ENCODE measurements around the gene HOXC13.

HOXC13 gene

DNA sequence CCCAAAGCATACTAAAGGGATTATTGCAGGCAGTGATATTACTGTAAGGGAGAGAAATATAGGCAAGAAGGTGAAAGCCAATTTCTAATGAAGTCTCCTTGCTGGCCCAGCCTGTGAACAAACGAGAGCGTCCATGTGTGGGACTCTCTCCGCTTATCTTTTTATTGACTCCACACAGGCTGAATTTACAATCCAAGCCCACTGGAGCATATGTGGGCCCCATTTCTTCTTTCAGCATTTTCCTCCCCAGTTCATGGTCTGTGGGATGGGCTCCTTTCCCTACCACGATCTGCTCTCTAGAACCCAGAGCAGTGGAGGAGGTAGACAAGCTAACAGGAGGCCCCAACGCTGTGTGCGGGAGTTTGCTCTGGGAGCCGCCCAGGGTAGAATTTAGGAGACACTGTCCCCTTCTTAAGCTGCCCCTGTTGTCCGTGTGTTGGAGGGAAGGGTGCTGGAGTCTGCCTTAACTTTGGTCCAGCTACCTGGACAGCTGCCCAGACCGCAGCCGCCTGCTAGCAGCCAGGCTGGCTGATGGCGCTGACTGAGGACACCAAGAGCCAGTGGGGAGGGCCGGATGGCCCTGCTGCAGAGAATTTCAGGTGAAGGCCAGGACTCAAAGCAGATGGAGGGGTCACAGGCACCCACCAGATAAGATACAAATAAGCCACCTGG lies 31.1 kb downstream of the HOXC13 start:
- H3K27me3 Mint-ChIP-seq, result peaks cover 90% of the 10 kb centered on the region
- peaks cover 8% of the 10 kb centered on the region for H3K9me3 Mint-ChIP-seq
- H3K36me3 Mint-ChIP-seq, result peaks cover 5% of the 10 kb centered on the region
- H3K4me3 Mint-ChIP-seq, result no peak overlapping the region
- no peak for ATAC-seq
- H3K4me1 Mint-ChIP-seq, result peaks cover 21% of the 10 kb centered on the region
- H3K27ac Mint-ChIP-seq, result no peak overlapping the region

DNA sequence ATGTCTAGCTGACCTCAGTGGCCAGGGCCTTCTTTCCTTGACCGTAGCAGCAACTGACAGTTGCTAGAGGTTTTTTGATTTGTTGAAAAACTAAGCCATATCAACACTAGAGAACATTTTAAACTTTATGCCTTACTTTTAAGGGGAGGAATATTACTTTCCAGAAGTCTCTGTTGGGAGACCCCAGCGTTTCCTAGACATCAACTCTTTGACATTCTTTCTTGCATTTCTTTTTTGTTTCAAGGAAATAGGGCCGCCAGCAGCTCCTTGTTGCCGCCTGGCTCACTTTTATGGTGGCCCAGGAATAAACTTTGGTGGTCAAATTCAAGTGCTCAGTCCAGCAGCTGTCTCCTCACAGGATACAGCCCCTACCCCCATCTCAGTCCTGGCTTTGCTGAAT lies 31.8 kb downstream of the HOXC13 start:
- ATAC-seq, result no peak
- Mint-ChIP-seq H3K36me3 (peaks cover 3% of the 10 kb centered on the region), H3K4me3 (no peak overlapping the region)

DNA sequence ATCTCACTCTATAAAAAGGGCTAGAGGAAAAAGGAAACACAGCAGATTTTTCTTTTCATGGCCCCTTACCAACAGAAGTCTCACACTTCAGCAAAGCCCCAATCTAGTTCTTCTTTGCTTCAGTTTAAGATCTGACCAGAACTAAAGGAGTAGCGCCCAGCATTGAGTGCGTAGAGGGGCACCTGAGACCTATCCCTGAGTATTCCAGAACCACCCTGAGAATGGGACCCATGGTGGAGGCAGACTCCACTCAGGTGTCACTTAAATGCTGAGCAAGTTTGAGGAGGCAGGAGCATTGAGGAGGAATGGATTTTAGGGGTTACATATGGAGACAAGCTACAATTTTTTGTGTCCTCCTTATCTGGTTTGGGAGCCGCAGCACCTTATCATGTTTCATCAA lies 32.5 kb downstream of the HOXC13 start:
- no peak overlapping the region for H3K4me3 Mint-ChIP-seq
- peaks cover 87% of the 10 kb centered on the region for H3K27me3 Mint-ChIP-seq
- H3K36me3 Mint-ChIP-seq, result no peaks in the 10 kb centered on the region
- peaks cover 15% of the 10 kb centered on the region for H3K4me1 Mint-ChIP-seq
- peaks cover 6% of the 10 kb centered on the region for H3K9me3 Mint-ChIP-seq
- H3K27ac Mint-ChIP-seq, result no peak overlapping the region
- no peak for ATAC-seq

More for the DNA sequence above, 31.8 kb downstream of the HOXC13 start:
- Mint-ChIP-seq H3K27me3 (peaks cover 87% of the 10 kb centered on the region), H3K9me3 (peaks cover 6% of the 10 kb centered on the region), H3K4me1 (peaks cover 18% of the 10 kb centered on the region), H3K27ac (no peak overlapping the region)

DNA sequence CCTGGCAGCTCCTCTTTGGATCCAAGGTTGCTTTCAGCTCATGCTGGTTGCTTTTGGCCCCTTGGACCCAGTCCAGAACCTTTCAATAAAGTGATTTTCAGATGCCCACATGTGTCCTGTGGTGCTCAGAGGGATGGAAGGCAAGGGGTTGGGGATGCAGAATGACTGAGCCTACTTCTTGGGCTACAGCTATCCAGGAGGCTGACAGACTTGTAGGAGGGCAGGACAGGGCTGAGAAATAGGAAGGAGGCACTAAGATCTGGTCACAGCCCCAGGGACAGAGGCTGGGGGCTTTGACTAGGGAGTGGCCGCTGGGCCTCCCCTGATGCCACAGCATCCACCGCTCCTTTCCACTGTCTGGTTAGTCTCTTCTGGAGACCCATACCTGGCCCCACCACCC lies 33.1 kb downstream of the HOXC13 start:
- Mint-ChIP-seq H3K27ac (no peak overlapping the region), H3K9me3 (peaks cover 2% of the 10 kb centered on the region), H3K4me1 (peaks cover 10% of the 10 kb centered on the region), H3K27me3 (peaks cover 87% of the 10 kb centered on the region), H3K36me3 (no peaks in the 10 kb centered on the region), H3K4me3 (no peak overlapping the region)
- ATAC-seq, result no peak

DNA sequence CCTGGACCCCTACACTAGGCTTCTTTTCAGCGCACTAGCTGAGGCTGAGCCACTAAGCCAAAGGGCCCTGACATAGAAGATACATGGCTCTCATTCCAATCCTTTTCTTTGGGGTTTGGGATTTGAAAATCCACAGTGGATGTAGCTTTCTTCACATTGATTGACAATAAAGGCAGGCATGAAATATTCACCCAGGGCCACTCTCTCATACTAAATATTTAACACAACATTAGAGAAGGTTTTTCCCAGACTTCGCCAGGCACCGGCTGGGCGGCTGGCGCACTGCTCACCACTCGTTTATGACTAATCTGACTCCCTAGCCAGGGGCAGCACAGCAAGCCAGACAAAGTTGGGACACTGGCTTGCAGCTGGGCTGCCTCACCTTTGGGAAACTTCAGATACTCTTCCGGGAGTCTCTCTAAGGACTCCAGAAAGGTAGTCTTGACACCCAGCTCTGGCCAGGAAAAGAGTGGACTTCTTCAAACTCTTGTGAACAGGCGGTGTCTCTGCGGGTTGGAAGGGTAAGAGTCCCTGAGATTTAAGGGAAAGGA lies 33.6 kb downstream of the HOXC13 start:
- no peak overlapping the region for H3K4me3 Mint-ChIP-seq
- H3K27me3 Mint-ChIP-seq, result peaks cover 87% of the 10 kb centered on the region
- H3K9me3 Mint-ChIP-seq, result peaks cover 2% of the 10 kb centered on the region
- no peak overlapping the region for H3K27ac Mint-ChIP-seq
- no peak for ATAC-seq
- H3K36me3 Mint-ChIP-seq, result no peaks in the 10 kb centered on the region
- H3K4me1 Mint-ChIP-seq, result peaks cover 9% of the 10 kb centered on the region

DNA sequence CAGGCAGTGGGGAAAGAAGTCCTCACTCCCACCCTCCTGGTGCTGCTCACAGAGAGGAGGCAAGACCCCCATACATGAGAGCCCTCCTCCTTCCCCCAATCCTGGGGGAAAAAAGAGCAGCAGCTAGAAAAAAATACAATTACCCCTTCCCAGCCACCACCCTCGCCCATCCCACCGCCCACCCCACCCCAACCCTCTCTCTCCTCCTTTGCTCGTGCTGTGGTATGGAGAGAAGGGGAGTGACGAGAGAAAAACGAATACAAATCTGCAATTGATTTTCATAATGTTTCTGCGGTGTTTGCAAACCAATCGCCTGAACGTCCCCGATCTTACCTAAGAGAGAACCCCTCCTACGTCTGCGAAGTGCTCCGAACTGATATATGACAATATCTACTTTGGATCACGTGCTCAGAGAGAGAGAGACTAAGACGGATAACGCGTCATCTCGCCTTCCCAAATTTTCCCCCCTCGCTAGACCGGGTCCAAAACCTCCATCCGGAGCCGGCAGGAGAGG lies 34.1 kb downstream of the HOXC13 start, which contains the start of gene HOXC11:
HOXC11 (plus strand) TSS at position 405 of the 514 bp plus-strand sequence. CDS start 116 bp downstream, outside the sequence.
- no peak for ATAC-seq
- Mint-ChIP-seq H3K27me3 (peaks cover 87% of the 10 kb centered on the region), H3K9me3 (peaks cover 2% of the 10 kb centered on the region), H3K36me3 (no peaks in the 10 kb centered on the region), H3K27ac (no peak within 1 kb of the TSS), H3K4me3 (no peak within 1 kb of the TSS), H3K4me1 (peaks cover 9% of the 10 kb centered on the region)

DNA sequence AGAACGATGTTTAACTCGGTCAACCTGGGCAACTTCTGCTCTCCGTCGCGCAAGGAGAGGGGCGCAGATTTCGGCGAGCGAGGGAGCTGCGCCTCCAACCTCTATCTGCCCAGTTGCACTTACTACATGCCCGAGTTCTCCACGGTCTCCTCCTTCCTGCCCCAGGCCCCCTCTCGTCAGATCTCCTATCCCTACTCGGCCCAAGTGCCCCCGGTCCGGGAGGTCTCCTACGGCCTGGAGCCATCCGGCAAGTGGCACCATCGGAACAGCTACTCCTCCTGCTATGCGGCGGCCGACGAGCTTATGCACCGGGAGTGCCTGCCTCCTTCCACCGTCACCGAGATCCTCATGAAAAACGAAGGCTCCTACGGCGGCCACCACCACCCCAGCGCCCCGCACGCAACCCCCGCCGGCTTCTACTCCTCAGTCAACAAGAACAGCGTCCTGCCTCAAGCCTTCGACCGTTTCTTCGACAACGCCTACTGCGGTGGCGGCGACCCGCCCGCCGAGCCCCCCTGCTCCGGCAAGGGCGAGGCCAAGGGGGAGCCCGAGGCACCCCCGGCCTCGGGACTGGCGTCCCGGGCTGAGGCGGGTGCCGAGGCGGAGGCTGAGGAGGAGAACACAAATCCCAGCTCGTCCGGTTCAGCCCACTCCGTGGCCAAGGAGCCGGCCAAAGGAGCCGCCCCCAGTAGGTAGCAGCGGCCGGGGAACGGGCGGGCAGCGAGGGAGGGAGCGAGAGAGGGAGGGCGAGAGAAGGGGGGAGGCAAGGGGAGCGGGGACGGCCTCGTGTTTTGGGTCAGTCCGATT lies 34.8 kb downstream of the HOXC13 start:
- peaks cover 2% of the 10 kb centered on the region for H3K9me3 Mint-ChIP-seq
- H3K27ac Mint-ChIP-seq, result no peak overlapping the region
- peaks cover 9% of the 10 kb centered on the region for H3K4me1 Mint-ChIP-seq
- peaks cover 87% of the 10 kb centered on the region for H3K27me3 Mint-ChIP-seq
- no peaks in the 10 kb centered on the region for H3K36me3 Mint-ChIP-seq
- no peak for ATAC-seq
- H3K4me3 Mint-ChIP-seq, result no peak overlapping the region

DNA sequence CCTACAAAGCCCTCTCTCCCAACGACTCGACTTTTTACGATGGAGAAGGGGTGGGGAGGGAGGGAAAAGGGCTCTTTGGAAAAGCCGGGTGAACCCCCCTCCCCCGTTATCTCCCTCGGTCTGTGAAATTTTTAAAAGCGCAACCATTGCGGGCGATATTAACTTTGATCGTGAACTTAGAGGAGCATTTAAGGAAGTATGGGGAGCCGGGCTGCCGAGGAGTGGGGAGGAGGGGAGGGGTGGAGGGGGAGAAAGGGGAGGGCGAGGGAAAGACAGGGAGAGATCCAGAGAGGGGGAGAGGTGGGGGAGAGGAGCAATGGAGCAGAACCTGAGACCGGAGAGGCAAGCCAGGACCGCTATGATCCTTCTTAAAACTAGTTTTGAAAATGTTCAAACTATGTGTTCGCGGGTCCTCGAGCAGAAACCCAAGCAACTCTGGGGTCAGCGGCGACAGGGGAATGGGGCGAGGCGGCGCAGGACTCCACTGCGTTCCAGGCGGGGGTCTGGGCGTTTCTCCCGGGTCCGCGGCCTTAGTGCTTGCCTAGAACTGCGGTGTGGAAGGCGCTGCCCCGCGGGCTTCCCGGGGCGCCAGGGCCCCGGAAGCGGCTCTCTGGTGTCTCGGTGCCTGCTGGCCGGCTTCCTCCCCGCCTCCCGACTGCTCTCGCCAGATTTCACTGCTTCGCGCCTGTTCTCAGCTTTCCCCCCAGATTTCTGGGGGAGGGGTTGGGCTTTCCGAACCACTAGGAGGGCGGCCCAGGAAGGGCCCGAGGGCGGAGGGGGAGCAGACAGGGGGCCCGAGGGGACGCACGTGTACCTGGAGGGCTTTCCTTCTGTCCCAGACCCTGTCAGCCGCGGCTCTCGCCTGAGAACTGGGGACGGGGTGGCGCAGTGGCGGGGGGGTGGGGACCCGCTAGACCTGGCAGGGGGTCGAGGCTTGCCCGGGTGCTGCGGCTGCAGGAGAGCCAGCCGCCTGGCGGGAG lies 35.7 kb downstream of the HOXC13 start, which contains the start of gene HOTAIR:
HOTAIR (minus strand) TSS at position 871 of the 980 bp plus-strand sequence.
- Mint-ChIP-seq H3K36me3 (no peaks in the 10 kb centered on the region), H3K27me3 (peaks cover 87% of the 10 kb centered on the region), H3K9me3 (peaks cover 2% of the 10 kb centered on the region), H3K4me1 (peaks cover 9% of the 10 kb centered on the region), H3K27ac (no peak within 1 kb of the TSS), H3K4me3 (peak within 1 kb of the TSS; percentile 57)
- ATAC-seq, result no peak

DNA sequence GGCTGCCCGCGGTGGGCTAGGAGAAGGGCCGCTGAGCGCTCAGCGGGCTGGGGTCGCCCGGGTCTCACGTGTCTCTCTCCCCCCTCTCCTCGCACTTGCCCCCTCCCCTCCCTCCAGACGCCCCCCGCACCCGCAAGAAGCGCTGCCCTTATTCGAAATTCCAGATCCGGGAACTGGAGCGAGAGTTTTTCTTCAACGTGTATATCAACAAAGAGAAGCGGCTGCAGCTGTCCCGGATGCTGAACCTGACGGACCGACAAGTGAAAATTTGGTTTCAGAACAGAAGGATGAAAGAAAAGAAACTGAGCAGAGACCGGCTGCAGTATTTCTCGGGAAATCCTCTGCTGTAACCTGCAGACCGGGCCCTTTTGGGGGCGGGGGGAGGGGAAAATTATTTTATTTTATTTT lies 36.4 kb downstream of the HOXC13 start:
- no peak overlapping the region for H3K4me3 Mint-ChIP-seq
- no peaks in the 10 kb centered on the region for H3K36me3 Mint-ChIP-seq
- no peak for ATAC-seq
- peaks cover 87% of the 10 kb centered on the region for H3K27me3 Mint-ChIP-seq
- H3K27ac Mint-ChIP-seq, result no peak overlapping the region
- peaks cover 2% of the 10 kb centered on the region for H3K9me3 Mint-ChIP-seq
- peaks cover 10% of the 10 kb centered on the region for H3K4me1 Mint-ChIP-seq

DNA sequence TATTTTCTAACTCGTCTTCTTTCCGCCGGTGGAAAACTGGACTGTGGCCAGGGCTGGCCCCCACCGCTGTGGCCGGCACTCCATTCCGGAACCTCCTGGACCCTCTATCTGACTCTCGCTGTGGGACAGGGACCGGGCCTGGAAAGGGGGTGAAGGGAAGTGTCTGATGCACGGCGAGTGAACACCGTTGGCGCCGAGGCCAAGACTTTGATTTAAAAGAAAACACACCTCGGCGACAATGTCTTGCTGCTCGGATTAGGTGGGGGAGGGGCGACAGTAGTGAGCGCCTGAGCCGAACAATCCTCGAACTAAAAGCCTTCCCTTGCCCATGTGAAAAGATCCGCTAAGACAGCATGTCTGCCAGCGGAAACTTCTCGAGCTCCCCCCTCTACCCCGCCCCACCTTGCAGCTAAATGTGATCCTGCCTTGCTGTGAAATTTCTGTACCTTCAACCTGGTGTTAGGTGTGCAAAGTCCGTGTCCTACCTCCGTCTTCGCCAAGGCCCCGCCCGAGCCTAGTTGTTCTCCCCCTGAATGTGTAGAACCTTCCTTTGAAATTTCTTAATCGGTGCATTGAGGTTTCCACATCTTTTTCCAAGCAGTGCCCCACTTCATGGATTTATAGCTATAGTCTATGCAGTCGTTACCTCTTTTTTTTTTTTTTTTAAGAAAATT lies 37.0 kb downstream of the HOXC13 start:
- H3K27ac Mint-ChIP-seq, result no peak overlapping the region
- no peaks in the 10 kb centered on the region for H3K36me3 Mint-ChIP-seq
- peaks cover 15% of the 10 kb centered on the region for H3K4me1 Mint-ChIP-seq
- peak overlapping the region; percentile 41 for H3K4me3 Mint-ChIP-seq
- no peak for ATAC-seq
- H3K27me3 Mint-ChIP-seq, result peaks cover 87% of the 10 kb centered on the region
- peaks cover 2% of the 10 kb centered on the region for H3K9me3 Mint-ChIP-seq

DNA sequence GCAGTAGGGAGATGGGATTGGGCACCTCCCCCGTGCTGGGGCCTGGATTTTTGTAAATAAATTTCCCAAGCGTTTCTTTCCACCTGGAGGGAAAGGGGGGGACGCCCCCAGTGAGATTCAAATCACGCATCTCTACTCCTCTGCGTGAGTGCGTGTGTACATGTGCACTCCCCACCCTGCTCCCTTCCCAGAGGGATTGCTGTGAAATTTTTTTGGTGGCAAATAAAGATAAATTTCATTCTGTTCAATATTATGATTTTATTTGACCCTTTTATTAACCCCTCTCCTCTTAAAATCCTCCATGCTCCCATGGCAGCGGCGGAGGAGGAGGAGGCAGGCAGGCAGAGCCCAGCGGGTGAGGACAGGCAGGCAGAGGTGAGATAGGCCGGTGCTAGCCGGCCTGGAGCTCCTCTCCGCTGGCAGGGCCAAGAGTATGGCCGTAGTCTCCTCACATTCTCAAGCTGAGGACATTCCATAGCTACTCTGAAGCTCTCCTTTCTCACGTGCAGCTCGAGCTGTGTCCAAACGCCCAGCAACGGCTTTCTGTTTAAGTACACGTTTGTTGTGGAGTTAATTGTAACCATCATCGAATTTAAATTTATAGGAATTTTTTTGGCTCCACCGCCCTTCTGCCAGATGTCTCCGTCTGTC lies 37.7 kb downstream of the HOXC13 start:
- H3K27ac Mint-ChIP-seq, result no peak overlapping the region
- ATAC-seq, result no peak
- H3K36me3 Mint-ChIP-seq, result no peaks in the 10 kb centered on the region
- peaks cover 2% of the 10 kb centered on the region for H3K9me3 Mint-ChIP-seq
- peaks cover 87% of the 10 kb centered on the region for H3K27me3 Mint-ChIP-seq
- no peak overlapping the region for H3K4me3 Mint-ChIP-seq
- peaks cover 17% of the 10 kb centered on the region for H3K4me1 Mint-ChIP-seq

DNA sequence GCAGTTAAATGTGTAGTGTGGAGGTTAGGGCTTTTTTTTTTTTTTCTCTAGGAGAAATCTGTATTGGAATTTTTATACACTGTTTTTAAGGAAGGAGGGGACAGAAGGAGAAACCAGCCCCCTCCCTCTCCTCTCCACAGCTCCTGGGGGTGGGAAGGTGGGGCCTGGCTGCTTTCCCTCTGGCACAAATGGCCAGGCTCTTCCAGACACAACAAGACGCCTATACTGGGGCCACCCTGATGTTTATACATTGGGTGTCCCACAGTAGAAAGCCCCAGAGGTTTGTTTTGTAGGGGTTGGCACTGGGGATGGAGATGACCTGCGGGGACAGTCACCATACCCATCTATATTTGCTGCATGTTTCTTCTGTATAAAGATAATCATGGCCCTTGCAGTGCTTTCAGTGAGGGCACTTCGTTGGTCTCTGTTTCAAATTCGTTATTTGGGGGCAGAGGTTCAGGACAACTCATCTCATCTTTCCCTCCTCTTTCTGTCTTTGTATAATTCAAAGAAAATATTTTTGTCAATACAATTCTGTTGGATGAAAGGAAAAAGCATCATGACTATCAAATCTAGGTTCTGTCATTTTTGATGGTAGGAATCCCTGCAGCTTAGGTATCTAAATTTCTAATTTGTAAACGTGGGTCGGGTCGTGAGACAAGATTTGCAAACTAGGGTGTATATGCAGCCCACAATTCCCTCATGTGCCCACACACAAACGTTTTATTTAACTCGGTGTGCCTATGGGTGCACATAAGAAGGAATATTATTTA lies 38.4 kb downstream of the HOXC13 start:
- peaks cover 2% of the 10 kb centered on the region for H3K9me3 Mint-ChIP-seq
- H3K4me3 Mint-ChIP-seq, result no peak overlapping the region
- peaks cover 87% of the 10 kb centered on the region for H3K27me3 Mint-ChIP-seq
- no peak overlapping the region for H3K27ac Mint-ChIP-seq
- H3K4me1 Mint-ChIP-seq, result peaks cover 17% of the 10 kb centered on the region
- H3K36me3 Mint-ChIP-seq, result no peaks in the 10 kb centered on the region
- ATAC-seq, result no peak
